CD4-positive, CD25-positive, alpha-beta regulatory T cell (primary cell): ENCODE results near the gene CIDEB. TPM values are rescaled to one million over a fixed set of nuclear protein-coding genes. Genes with fewer than 3 reads are reported as not detected.

Source experiments
- ATAC-seq, 2 donors: fragments of 150-1000 bp; cut with Tn5 transposase; one replicate each; pipeline ENCODE4 v1.10.0; 2021; ENCODE audit warnings: low read depth in 2 of 2, moderate number of reproducible peaks in 2 of 2, moderate library complexity in 1 of 2
- DNase-seq, 3 donors: peaks; one replicate each; pipeline versions ENCODE4 v3.0.0 to v3.0.0-alpha.2; 2012 to 2022; ENCODE audit warnings: mixed read lengths in 1 of 3
- H3K27ac ChIP-seq: one replicate; pipeline ENCODE4 v1.7.0; 2013; ENCODE audit warnings: mild to moderate bottlenecking, low read length; ENCODE audit not compliant: insufficient read depth, poor library complexity, severe bottlenecking
- H3K27me3 ChIP-seq: one replicate; pipeline ENCODE4 v1.7.0; 2013; ENCODE audit warnings: low read length; ENCODE audit not compliant: control insufficient read depth, insufficient read depth
- H3K36me3 ChIP-seq: one replicate; pipeline ENCODE4 v1.7.0; 2013; ENCODE audit warnings: mild to moderate bottlenecking, low read length, moderate library complexity; ENCODE audit not compliant: control insufficient read depth, insufficient read depth
- H3K4me1 ChIP-seq: 2 replicates; pipeline ENCODE4 v1.7.0; 2013; ENCODE audit warnings: mild to moderate bottlenecking, low read length; ENCODE audit not compliant: insufficient read depth, control insufficient read depth, poor library complexity, severe bottlenecking
- H3K4me3 ChIP-seq: one replicate; pipeline ENCODE4 v1.7.0; 2013; ENCODE audit warnings: low read depth, mild to moderate bottlenecking, low read length, moderate library complexity
- H3K9me3 ChIP-seq, 2 experiments: 1 replicate in 1 of 2; 2 replicates in 1 of 2; pipeline ENCODE4 v1.7.0; 2013; ENCODE audit warnings: low read length in 2 of 2, mild to moderate bottlenecking in 1 of 2, moderate library complexity in 1 of 2; ENCODE audit not compliant: control insufficient read depth in 2 of 2
- H3K27ac Mint-ChIP-seq, 3 donors: one replicate each; pipeline ENCODE4 v1.8.0; 2020 to 2022; ENCODE audit warnings: mild to moderate bottlenecking in 3 of 3, mixed read lengths in 3 of 3, moderate library complexity in 2 of 3
- H3K27me3 Mint-ChIP-seq: one replicate; pipeline ENCODE4 v1.8.0; 2022; ENCODE audit warnings: mild to moderate bottlenecking, mixed read lengths
- H3K36me3 Mint-ChIP-seq: one replicate; pipeline ENCODE4 v1.8.0; 2020; ENCODE audit warnings: mixed read lengths
- H3K4me1 Mint-ChIP-seq, 4 donors: one replicate each; pipeline ENCODE4 v1.8.0; 2020 to 2022; ENCODE audit warnings: mixed read lengths in 4 of 4, mild to moderate bottlenecking in 1 of 4
- H3K4me3 Mint-ChIP-seq, 4 donors: one replicate each; pipeline ENCODE4 v1.8.0; 2020 to 2022; ENCODE audit warnings: mild to moderate bottlenecking in 4 of 4, mixed read lengths in 4 of 4, moderate library complexity in 3 of 4
- H3K9me3 Mint-ChIP-seq, 7 donors: one replicate each; pipeline ENCODE4 v1.8.0; 2020 to 2022; ENCODE audit warnings: mixed read lengths in 7 of 7, mild to moderate bottlenecking in 3 of 7, moderate library complexity in 2 of 7
- polyA plus RNA-seq, 4 donors: library from polyadenylated mRNA; unstranded; fragments of 300-500 nt; fragmentation: Illumina TruSeq; gene quantifications; one replicate each; pipeline ENCODE4 v1.2.3, GENCODE V29; 2021
- total RNA-seq: library from RNA; stranded (reverse); gene quantifications from one replicate; pipeline ENCODE4 v1.2.3, GENCODE V29; 2022

The CIDEB gene
- total and polyA plus RNA-seq, 5 donors from 2014 or later, result 8.9 to 13.6 (median 10.3) TPM

DNA sequence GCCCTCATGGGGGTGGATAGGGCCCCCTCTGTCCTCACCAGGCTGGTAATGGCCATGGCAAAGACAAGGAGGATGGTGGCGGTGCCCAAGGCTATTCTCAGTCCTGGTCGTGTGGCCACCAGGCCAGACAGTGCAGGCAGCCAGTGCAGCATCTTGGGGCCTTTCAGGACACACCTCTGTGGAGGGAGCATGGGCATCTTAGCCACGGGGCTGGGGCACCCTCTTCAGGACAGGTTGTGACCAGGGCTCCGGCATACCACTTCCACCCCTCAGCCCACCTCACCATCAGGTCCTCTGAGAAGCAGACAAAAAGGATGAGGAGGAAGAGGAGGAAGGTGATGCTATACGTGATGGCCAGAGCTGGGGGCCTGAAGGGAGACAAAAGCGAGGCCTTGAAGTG is 16.2 kb upstream of the CIDEB start:
- no peaks in the 10 kb centered on the region for H3K27me3 ChIP-seq
- no peaks in the 10 kb centered on the region for H3K36me3 Mint-ChIP-seq
- H3K36me3 ChIP-seq, result no peaks in the 10 kb centered on the region
- H3K4me3 Mint-ChIP-seq, result no peak overlapping the region
- DNase-seq, result no peak
- H3K9me3 Mint-ChIP-seq, result peaks cover 0 to 3% (median 0%) of the 10 kb centered on the region in 7 donors
- no peak overlapping the region for H3K27ac Mint-ChIP-seq
- no peak for ATAC-seq
- H3K4me1 ChIP-seq, result no peaks in the 10 kb centered on the region
- H3K4me1 Mint-ChIP-seq, result peaks cover 0 to 17% (median 7%) of the 10 kb centered on the region in 4 donors
- H3K27ac ChIP-seq, result no peak overlapping the region
- H3K9me3 ChIP-seq, result no peaks in the 10 kb centered on the region
- H3K4me3 ChIP-seq, result no peak overlapping the region
- H3K27me3 Mint-ChIP-seq, result peaks cover 30% of the 10 kb centered on the region

DNA sequence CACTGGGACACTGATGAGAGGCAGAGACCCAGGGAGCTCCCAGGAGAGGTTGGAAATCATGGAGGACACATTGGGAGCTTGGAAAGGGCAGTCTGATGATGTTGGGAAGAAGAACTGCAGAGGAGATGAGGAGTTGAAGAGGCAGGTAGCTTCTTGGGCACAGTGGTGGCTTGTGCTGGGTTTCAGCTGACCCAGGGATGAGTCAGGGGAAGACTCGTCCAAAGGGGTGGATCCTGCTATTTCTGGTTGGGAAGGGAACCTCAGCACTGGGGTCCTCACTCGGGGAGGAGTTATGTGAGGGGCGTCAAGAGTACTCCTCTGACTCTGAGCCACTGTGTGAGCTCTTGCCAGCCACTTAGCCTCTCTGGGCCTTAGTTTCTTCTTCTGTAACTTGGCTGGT is 15.6 kb upstream of the CIDEB start:
- no peaks in the 10 kb centered on the region for H3K9me3 ChIP-seq
- ATAC-seq (no peak), DNase-seq (no peak)
- H3K27ac ChIP-seq, result no peak overlapping the region
- H3K27me3 ChIP-seq, result no peaks in the 10 kb centered on the region
- peaks cover 0 to 3% (median 0%) of the 10 kb centered on the region in 7 donors for H3K9me3 Mint-ChIP-seq
- H3K27ac Mint-ChIP-seq, result no peak overlapping the region
- H3K4me1 ChIP-seq, result no peaks in the 10 kb centered on the region
- H3K4me3 Mint-ChIP-seq, result no peak overlapping the region
- peaks cover 0 to 11% (median 6%) of the 10 kb centered on the region in 4 donors for H3K4me1 Mint-ChIP-seq
- H3K27me3 Mint-ChIP-seq, result peaks cover 30% of the 10 kb centered on the region
- no peaks in the 10 kb centered on the region for H3K36me3 Mint-ChIP-seq
- no peak overlapping the region for H3K4me3 ChIP-seq
- H3K36me3 ChIP-seq, result no peaks in the 10 kb centered on the region

DNA sequence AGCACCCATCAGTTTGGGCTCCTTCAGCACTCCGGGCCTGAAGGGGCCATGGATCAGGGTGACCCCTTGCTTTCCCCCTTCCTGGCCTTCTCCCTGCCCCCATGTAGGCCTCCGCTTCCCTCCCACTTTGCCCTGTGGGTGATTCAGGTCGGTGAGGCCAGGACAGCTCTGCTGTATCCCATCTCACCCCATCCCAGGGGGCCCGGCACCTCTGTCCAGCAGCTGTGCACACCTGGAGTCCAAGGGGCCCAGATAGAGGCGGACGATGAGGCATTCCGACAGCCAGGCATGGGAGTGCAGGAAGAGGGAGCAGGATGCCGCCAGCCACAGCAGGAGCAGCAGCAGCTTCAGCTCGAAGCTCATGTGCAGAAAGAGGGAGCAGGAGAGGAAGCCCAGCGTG is 14.9 kb upstream of the CIDEB start:
- H3K4me3 Mint-ChIP-seq, result no peak overlapping the region
- H3K4me3 ChIP-seq, result no peak overlapping the region
- H3K36me3 Mint-ChIP-seq, result no peaks in the 10 kb centered on the region
- no peak overlapping the region for H3K27ac Mint-ChIP-seq
- H3K9me3 ChIP-seq, result no peaks in the 10 kb centered on the region
- no peaks in the 10 kb centered on the region for H3K36me3 ChIP-seq
- H3K9me3 Mint-ChIP-seq, result peaks cover 0 to 3% (median 0%) of the 10 kb centered on the region in 7 donors
- H3K27me3 ChIP-seq, result no peaks in the 10 kb centered on the region
- DNase-seq, result no peak
- peaks cover 30% of the 10 kb centered on the region for H3K27me3 Mint-ChIP-seq
- H3K4me1 Mint-ChIP-seq, result peaks cover 0 to 8% (median 6%) of the 10 kb centered on the region in 4 donors
- H3K27ac ChIP-seq, result no peak overlapping the region
- no peaks in the 10 kb centered on the region for H3K4me1 ChIP-seq
- ATAC-seq, result no peak

DNA sequence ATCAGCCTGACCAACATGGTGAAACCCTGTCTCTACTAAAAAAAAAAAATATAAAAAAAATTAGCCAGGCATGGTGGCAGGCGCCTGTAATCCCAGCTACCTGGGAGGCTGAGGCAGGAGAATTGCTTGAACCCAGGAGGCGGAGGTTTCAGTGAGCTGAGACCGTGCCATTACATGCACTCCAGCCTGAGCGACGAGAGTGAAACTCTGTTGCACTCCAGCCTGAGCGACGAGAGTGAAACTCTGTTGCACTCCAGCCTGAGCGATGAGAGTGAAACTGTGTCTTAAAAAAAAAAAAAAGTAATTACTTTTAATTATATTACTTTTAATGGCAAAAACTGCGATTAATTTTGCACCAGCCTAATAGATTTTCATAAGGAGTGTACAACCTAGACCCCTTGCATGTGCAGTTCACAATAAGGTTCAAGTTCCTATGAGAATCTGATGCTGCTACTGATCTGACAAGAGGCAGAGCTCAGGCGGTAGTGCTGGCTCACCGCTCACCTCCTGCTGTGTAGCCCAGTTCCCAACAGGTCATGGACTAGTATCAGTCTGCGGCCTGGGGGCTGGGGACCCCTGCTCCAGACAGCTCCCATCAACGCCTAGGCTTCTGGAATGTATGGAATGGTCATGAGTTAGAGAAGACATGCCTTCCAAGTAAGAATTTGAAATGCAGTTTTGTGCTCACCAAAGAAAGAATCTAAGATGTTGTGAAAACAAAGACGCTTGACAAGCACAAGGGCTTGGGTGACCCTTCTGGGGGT is 13.6 kb upstream of the CIDEB start:
- Histone ChIP-seq H3K27ac (no peak overlapping the region), H3K4me1 (no peaks in the 10 kb centered on the region), H3K27me3 (no peaks in the 10 kb centered on the region), H3K36me3 (no peaks in the 10 kb centered on the region), H3K9me3 (no peaks in the 10 kb centered on the region), H3K4me3 (no peak overlapping the region)
- H3K9me3 Mint-ChIP-seq, result peaks cover 0 to 3% (median 0%) of the 10 kb centered on the region in 7 donors
- no peak overlapping the region for H3K27ac Mint-ChIP-seq
- no peak for ATAC-seq
- DNase-seq, result no peak
- H3K27me3 Mint-ChIP-seq, result peaks cover 22% of the 10 kb centered on the region
- no peaks in the 10 kb centered on the region for H3K36me3 Mint-ChIP-seq
- no peak overlapping the region for H3K4me3 Mint-ChIP-seq
- peaks cover 0 to 4% (median under 1%) of the 10 kb centered on the region in 4 donors for H3K4me1 Mint-ChIP-seq

DNA sequence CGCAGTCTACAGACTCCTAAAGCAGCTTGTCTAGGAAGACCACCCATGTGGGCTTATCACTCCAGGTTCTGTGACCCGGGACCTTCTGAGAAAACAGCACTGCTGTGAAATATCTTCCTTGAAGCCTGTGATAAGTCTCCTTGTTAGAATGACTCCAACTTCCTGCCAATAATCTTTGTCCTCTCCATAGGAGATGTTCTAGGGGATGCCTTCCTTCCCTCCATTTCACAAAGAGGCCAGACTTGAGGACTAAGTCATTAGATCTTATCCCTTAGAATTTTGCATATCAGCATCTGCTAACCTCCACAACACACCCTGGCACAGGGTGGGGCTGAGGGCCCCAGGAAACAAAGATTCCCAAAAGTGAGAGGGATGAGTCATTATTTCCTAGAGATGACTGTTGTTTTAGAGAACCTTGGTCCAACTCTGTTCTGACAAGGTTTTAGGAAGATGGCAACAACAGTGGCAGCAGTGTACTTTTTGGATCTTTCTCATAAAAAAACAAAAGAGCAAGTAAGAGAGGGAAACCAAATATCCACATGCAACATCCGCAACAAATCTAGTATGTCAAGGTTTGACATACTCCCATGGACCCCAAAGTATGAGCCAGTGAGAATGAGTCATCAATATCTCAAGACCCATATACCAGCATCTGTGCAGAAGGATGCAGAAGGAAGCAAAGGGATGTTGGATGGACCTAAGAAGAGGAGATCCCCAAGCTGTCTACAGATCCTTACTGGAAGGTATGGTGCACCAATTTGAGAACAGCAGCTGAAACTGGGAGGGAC is 9.6 kb upstream of the CIDEB start:
- Mint-ChIP-seq H3K27me3 (peaks cover 7% of the 10 kb centered on the region), H3K4me1 (peaks cover 11 to 34% (median 31%) of the 10 kb centered on the region in 4 donors), H3K9me3 (no peaks in the 10 kb centered on the region), H3K27ac (peak overlapping the region in 2 of 3 donors; percentile 54 to 76), H3K4me3 (peak overlapping the region in 2 of 4 donors; percentile 29 to 41), H3K36me3 (no peaks in the 10 kb centered on the region)
- DNase-seq (no peak), ATAC-seq (no peak)
- H3K36me3 ChIP-seq, result no peaks in the 10 kb centered on the region
- no peak overlapping the region for H3K27ac ChIP-seq
- peaks cover 25% of the 10 kb centered on the region for H3K4me1 ChIP-seq
- no peaks in the 10 kb centered on the region for H3K27me3 ChIP-seq
- H3K9me3 ChIP-seq, result no peaks in the 10 kb centered on the region
- no peak overlapping the region for H3K4me3 ChIP-seq

DNA sequence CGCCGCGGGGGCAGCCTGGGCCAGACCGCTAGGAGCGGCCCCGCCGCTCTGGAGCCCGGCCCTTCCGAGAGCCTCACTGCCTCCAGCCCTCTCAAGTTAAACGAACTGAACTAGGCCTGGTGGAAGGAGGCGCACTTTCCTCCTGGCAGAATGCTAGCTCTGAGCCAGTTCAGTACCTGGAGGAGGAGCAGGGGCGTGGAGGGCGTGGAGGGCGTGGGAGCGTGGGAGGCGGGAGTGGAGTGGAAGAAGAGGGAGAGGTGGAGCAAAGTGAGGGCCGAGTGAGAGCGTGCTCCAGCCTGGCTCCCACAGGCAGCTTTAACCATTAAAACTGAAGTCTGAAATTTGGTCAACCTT is 8.8 kb upstream of the CIDEB start:
- no peaks in the 10 kb centered on the region for H3K27me3 ChIP-seq
- no peaks in the 10 kb centered on the region for H3K9me3 ChIP-seq
- no peaks in the 10 kb centered on the region for H3K36me3 ChIP-seq
- peak overlapping the region in 1 of 4 donors; percentile 41 for H3K4me3 Mint-ChIP-seq
- no peaks in the 10 kb centered on the region for H3K9me3 Mint-ChIP-seq
- DNase-seq, result no peak
- H3K27ac ChIP-seq, result no peak overlapping the region
- no peak overlapping the region for H3K4me3 ChIP-seq
- peaks cover 16 to 41% (median 38%) of the 10 kb centered on the region in 4 donors for H3K4me1 Mint-ChIP-seq
- H3K27ac Mint-ChIP-seq, result no peak overlapping the region
- peaks cover 7% of the 10 kb centered on the region for H3K27me3 Mint-ChIP-seq
- peaks cover 33% of the 10 kb centered on the region for H3K4me1 ChIP-seq
- no peak for ATAC-seq
- H3K36me3 Mint-ChIP-seq, result no peaks in the 10 kb centered on the region

DNA sequence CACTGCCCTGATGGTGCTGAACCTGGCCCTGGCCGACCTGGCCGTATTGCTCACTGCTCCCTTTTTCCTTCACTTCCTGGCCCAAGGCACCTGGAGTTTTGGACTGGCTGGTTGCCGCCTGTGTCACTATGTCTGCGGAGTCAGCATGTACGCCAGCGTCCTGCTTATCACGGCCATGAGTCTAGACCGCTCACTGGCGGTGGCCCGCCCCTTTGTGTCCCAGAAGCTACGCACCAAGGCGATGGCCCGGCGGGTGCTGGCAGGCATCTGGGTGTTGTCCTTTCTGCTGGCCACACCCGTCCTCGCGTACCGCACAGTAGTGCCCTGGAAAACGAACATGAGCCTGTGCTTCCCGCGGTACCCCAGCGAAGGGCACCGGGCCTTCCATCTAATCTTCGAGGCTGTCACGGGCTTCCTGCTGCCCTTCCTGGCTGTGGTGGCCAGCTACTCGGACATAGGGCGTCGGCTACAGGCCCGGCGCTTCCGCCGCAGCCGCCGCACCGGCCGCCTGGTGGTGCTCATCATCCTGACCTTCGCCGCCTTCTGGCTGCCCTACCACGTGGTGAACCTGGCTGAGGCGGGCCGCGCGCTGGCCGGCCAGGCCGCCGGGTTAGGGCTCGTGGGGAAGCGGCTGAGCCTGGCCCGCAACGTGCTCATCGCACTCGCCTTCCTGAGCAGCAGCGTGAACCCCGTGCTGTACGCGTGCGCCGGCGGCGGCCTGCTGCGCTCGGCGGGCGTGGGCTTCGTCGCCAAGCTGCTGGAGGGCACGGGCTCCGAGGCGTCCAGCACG is 8.2 kb upstream of the CIDEB start:
- peak overlapping the region in 2 of 4 donors; percentile 82 to 86 for H3K4me3 Mint-ChIP-seq
- H3K36me3 Mint-ChIP-seq, result no peaks in the 10 kb centered on the region
- Histone ChIP-seq H3K27ac (no peak overlapping the region), H3K36me3 (no peaks in the 10 kb centered on the region), H3K4me1 (peaks cover 38% of the 10 kb centered on the region), H3K9me3 (no peaks in the 10 kb centered on the region), H3K4me3 (no peak overlapping the region), H3K27me3 (no peaks in the 10 kb centered on the region)
- peaks cover 16 to 44% (median 39%) of the 10 kb centered on the region in 4 donors for H3K4me1 Mint-ChIP-seq
- H3K27ac Mint-ChIP-seq, result peak overlapping the region; percentile 59 to 91 (median 90)
- H3K27me3 Mint-ChIP-seq, result peaks cover 7% of the 10 kb centered on the region
- H3K9me3 Mint-ChIP-seq, result no peaks in the 10 kb centered on the region
- DNase-seq, result no peak
- ATAC-seq, result no peak
